HG03460 (cell line): ENCODE measurements around the gene LEKR1.
"Not testable (repeated sequence)": the region's sequence is repeated elsewhere in the genome, so short reads cannot be mapped to it uniquely, and the experiment has no call there.

Source experiments
- ATAC-seq: cut with Tn5 transposase; IDR thresholded peaks from one replicate; pipeline ENCODE4 v1.9.1; 2021; ENCODE audit not compliant: unreplicated experiment

Gene LEKR1

DNA sequence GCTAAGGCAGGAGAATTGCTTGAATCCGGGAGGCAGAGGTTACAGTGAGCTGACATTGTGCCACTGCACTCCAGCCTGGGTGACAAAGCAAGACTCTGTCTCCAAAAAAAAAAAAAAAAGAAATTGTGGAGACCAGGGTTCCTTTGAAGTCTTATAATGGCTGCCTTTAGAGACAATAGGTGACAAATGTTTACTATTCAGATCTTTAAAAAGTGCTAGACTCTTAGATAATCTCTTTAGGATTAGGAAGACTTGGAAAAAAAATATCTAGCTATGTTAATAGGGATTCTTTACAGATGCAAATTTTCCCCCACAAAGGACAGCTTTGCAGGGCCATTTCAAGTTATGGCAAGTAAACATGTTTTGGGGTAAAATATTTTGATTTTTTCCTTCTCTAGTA, 71.7 kb downstream of the LEKR1 start:
- ATAC-seq = not testable (repeated sequence)

DNA sequence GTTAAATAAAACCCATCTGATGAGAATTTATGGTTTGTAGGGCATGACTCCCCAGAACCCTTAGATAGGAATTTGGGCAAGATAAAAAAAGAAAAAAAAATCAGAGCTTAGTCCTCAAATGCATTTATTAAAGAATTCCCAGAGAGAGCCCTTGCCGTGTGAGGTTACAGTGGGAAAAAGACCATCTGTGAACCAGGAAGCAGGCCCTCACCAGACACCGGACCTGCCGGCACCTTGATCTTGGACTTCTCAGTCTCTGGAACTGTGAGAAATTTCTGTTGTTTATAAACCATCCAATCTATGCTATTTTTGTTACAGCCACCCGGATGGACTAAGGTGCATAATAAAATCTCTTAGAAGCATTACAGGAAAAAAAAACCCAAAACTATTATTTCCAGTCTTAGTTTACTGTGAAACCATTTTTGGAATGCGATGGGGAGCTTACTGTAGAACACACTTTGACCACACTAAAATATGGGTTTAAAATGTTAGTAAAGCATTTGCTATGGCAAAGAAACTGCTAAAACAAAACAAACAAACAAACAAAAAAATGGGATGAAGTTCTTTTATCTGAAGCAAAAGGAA, 72.2 kb downstream of the LEKR1 start:
- no peak for ATAC-seq

DNA sequence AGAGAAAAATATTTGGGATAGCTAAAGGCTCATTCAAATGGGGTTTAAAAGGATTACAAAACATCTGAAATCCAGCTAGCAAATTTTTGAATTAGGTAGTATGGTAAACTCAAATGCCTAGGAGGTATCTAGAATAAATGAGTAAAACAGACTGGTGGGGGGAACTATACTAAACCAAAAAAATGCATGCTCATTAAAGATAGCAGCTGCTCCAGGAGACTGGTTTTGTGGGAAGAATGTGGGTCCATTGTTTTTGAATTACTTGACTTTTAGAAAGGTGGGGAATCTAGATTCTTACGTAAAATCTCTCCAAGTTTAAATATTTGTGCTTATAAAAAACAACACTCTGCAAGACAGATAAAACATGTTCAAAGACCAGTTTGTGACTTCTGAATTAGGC, 73.8 kb downstream of the LEKR1 start:
- no peak for ATAC-seq

DNA sequence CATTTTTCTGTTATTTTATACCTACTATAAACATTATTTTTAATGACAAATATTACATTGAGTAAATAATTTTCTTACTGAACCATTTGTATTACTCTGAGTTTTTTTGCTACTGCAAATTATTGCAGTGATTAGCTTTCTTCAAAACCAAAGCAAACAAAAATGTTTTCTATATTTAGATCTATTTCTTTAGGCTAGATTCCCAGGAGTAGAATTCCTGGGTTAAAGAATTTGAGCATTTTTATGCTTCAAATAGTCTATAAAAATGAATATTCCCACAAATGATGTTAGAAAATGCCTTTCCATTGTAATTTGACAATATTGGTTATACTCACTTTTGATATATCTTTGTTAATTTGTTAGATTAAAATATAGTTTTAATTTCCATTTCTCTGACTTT, 76.8 kb downstream of the LEKR1 start:
- ATAC-seq = no peak

DNA sequence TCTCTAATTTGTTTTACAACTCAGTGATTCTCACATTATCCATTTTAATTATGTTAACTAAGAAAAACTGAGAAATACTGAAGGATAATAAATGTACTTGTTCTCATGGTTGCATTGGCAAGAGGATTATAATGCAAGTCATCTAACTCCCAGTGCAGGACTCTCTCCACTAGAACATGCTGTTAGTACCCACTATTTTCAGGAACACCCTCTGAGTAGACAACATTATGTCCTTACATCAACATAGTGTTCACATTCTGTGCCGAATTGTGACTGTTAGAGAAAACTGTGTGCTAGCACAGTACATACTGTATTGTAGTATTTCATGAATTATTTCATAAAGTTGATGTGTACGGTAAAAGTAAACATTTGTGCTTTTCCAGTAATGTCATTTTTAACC, 80.1 kb downstream of the LEKR1 start:
- ATAC-seq = no peak

DNA sequence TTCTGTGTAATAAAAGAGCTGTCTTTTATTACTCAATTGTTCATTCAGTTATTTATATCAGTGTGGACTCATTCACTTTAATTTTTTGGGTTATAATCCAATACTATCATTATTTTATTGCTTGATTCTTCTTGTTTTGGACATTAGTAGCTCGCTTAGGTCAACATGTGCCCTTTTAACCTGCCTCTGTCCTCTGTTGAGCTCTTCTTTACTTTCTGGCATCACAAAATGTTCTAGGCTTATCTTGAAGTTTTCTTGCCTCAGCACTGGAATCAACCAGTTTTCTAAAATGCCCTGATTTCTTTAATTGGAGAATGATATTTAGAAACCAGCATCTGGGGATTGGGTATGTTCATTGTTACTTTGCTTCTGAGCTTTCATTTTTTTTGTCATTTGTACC, 82.2 kb downstream of the LEKR1 start:
- ATAC-seq = no peak

DNA sequence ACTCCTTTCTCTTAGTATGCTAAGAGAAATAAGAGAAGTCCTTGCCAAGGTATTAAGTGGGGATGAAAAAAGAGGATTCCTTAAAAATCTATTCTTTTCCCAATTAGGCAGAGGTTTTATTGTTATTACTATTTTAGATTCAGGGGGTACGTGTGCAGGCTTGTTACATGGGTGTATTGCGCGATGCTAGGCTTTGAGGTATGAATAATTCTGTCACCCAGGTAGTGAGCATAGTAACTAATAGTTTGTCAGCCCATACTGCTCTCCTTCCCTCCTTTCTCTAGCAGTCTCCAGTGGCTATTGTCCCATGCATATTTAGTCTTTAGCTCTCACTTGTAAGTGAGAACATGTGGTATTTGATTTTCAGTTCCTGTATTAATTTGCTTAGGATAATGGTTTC, 83.9 kb downstream of the LEKR1 start:
- ATAC-seq = no peak

DNA sequence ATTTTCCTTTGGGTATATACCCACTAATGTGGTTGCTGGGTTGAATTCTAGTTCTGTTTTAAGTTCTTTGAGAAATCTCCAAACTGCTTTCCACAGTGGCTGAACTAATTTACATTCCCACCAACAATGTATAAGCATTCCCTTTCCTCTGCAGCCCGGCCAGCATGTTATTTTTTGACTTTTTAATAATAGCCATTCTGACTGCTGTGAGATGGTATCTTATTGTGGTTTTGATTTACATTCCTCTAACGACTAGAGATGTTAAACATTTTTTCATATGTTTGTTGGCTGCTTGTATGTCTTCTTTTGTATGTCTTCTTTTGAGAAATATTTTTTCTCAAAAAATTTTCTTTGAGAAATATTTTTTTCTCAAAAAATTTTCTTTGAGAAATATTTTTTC, 84.7 kb downstream of the LEKR1 start:
- not testable (repeated sequence) for ATAC-seq

DNA sequence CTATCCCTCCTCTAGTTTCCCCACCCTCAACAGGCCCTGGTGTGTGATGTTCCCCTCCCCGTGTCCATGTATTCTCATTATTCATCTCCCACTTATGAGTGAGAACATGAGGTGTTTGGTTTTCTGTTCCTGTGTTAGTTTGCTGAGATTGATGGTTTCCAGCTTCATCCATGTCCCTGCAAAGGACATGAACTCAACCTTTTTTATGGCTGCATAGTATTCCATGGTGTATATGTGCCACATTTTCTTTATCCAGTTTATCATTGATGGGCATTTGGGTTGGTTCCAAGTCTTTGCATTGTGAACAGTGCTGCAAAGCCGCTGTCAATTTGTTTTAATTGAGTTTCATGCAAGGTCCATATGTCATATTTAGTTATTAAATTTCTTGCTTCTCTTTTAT, 88.1 kb downstream of the LEKR1 start:
- ATAC-seq = not testable (repeated sequence)

DNA sequence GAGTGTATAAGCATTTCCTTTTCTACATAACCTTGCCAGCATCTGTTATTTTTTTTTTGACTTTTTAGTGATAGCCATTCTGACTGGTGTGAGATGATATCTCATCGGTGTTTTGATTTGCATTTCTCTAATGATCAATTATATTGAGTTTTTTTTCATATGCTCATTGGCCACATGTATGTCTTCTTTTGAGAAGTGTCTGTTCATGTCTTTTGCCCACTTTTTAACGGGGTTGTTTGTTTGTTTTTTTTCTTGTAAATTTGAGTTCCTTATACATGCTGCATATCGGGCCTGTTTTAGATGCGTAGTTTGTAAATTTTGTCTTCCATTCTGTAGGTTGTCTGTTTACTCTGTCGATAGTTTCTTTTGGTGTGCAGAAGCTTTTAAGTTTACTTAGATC, 89.2 kb downstream of the LEKR1 start:
- no peak for ATAC-seq

DNA sequence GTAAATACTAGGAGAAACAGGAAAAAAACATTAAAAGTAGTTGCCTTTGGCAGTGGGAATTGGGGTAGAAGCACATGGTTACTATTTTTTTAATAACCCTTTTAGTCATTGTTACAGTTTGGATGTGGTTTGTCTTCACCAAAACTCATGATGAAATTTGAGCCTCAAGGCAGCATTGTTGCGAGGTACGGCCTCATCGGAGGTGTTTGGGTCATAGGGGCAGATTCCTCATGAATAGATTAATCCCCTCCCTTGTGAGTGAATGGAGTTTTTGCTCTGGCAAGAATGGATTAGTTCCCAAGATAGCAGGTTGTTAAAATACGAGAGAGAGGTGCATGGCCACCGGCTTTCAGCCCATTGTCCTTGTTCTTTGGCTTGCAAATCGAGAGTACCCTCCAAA, 92.6 kb downstream of the LEKR1 start:
- ATAC-seq = no peak

DNA sequence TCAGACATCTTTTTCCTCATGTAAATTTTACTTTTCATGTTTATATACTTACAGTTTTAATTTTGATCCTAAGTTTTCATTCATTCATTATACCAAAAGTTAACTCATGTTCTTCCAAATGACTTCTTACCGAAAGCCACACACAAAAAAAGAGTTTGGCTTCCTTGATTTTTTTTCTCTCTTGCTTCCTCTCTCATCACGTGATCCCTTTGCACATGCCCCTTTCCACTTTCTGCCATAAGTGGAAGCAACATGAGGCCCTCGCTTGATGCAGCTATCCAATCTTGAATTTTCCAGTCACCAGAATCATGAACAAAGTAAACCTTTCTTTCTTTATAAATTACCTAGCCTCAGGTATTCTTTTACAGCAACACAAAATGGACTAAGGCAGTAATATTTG, 93.7 kb downstream of the LEKR1 start:
- no peak for ATAC-seq

DNA sequence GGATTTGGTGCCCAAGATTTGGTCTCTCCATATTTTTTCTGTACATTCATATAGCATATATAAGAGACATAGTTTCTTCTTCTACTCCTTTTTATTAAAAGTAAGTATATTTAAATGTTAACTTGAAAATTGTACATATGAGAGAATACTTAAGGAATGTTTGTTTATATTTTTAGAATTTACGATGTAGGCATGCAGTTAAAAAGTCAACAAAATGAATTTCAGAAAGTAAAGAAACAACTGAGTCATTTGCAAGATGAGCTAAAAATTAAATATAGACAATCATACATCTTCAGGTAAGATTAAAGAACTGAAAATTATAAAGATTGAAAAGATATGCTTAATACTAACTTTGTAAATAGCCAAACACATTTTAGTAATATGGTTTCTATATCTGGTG, 94.2 kb downstream of the LEKR1 start:
- no peak for ATAC-seq

DNA sequence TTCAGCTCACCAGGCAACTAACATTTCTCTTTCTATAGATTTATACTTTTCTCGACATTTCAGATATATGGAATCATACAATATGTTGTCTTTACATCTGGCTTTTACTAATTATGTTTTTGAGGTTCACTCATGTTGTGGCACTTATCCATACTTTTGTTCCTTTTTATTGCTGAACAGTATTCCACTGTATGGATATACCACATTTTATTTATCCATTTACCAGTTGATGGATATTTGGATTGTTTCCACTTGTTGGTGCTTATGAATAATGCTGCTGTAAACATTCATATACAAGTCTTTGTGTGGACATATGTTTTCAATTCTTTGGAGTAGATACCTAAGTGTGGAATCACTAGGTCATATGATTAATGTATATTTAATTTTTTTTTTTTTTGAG, 97.2 kb downstream of the LEKR1 start:
- no peak for ATAC-seq

DNA sequence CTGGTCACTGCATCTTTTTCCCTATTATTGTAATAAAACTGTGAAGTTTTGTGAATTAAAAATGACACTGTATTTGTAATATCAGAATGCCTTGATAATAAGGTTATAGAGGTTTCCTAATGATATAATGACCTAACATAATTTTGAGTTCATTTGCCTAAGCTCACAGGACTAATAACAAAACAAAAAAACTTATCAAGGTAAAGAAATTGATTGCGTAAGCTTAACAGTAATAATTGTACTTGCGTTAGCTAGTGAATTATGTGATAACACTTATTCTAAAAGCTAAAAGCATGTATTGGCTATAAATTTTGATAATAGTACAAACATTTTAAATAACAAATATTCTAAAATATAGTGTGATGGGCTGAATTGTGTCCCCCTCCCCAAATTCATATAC, 112.6 kb downstream of the LEKR1 start:
- ATAC-seq = no peak

DNA sequence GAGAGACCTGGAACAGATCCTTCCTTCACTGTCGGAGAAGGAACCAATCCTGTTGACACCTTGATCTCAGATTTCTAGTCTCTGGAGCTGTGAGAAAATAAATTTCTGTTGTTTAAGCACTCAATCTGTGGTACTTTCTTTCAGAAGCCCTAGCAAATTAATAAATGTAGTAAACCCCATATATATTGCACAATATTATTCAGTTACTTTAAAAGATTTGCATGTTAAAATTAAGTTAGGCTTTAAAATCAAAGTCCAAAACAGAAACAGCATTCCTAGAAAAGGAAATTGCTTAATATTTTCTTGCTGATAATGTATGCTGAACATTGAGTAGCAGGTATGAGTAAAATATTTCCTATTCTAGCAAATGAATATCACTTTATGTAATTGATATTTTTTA, 113.2 kb downstream of the LEKR1 start:
- no peak for ATAC-seq

DNA sequence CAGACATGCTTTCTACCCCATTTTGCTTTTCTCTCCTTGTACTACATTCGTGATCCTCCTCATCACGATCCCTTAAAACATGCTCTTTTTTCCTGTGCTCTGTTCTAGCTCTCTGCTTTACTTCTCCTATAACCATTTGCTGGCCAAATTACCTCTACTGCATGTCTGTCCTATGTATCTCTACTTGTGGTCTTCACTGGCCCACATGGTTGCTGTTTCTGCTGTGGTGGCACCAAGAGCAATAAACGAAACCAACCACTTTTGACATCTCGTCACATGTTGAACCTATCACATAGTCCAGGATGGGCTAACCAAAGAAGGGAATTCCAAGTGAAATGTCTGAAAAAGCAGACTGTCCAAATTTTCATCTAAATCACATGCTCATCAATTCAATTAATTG, 115.2 kb downstream of the LEKR1 start:
- ATAC-seq = no peak

DNA sequence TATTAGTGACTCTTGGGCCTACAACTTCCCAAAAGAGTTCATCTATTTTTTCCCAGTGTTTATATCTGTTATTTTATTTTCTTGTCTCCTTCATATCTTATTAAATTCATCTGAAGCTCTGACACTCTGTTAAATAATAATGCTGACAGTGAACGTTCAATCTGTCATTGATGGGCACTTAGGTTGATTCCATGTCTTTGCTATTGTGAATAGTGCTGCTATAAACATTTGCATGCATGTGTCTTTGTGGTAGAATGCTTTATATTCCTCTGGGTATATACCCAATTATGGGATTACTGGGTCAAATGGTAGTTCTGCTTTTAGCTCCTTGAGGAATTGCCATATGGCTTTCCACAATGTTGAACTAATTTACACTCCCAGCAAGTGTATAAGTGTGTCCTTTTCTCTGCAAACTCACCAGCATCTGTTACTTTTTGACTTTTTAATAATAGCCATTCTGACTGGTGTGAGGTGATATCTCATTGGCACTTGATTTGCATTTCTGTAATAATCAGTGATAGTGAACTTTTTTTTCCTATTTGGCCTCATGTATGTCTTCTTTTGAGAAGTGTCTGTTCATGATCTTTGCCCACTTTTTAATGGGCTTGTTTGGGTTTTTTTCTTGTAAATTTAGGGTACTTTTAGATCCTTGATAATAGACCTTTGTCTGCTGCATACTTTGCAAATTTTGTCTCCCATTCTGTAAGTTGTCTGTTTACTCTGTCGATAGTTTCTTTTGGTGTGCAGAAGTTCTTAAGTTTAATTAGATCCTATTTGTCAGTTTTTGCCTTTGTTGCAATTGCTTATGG, 122.5 kb downstream of the LEKR1 start:
- ATAC-seq = no peak

DNA sequence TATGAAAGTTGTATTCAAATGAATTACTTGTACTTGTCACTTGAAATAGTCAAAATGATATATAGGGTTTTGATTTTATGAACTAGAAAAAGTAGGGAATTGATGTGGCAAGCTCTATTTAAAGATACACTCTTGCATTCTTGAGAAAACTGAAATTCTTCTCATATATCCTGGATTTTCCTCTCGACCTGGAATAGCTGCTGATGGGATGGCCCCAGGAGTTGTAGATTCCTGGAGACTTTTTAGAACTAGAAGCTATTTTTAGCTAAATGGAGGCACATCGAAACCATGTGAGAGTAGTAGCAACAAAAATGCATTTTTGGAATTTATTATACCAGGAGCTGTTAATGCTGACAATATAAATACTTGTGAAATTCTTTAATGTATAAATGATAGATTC, 125.9 kb downstream of the LEKR1 start:
- ATAC-seq = no peak

DNA sequence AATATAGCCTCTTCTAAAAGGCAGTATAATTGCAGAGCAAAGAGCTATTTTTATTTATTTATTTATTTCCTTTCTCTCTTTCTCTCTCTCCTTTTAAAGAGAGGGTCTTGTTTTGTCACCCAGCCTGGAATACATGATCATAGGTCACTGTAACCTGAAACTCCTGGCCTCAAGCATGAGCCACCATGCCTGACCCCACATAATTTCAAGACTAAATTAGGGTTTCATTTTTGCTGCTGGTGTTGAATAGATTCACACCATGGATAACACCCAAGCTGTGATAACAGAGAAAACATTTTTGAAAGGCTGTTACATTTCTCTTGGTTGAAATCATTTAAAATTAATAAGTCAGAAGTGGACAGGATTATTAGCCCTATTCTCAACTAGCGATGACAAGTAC, 131.6 kb downstream of the LEKR1 start:
- no peak for ATAC-seq

DNA sequence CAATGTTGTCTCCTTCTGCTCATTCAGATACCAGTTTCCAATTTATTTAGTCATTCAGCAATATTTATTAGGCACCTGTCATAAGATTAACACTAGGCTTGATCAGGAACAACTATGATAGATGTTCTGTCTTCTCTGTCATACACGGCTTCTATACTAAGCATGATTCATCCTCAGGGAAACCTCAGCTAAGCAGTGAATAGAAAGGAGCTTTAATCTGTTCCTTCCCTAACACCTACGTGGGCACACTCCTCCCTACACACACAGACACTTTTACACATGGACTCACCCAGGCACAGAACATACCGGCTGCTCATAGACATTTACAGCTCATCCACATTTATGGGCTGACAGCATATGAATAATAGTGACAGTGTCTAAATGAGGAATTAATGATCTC, 136.9 kb downstream of the LEKR1 start:
- ATAC-seq = no peak

DNA sequence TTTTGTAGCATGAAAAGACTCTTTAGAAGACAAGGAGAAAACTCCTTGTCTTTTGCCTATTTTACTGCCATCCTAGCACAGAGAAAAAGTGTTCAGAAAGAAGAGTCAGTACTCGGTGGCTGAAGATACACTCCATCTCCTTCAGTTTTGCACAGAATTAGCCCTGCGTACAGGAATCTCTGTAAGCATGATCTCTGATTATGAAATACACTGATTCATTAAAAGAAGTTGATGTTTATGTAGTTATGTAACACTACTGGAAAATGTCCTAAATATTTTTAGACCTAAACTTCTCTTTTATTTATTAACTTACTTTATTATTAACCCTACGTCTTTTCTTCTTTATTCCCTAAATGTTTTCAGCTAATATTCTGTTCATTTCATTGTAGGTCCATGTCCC, 138.4 kb downstream of the LEKR1 start:
- no peak for ATAC-seq

DNA sequence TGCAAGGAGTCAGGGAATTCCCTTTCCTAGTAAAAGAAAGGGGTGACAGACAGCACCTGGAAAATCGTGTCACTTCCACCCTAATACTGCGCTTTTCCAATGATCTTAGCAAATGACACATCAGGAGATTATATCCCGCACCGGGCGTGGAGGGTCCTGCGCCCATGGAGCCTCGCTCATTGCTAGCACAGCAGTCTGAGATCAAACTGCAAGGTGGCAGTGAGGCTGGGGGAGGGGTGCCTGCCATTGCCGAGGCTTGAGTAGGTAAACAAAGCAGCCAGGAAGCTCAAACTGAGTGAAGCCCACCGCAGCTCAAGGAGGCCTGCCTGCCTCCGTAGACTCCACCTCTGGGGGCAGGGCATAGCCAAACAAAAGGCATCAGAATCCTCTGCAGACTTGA, 140.2 kb downstream of the LEKR1 start:
- not testable (repeated sequence) for ATAC-seq
